Liver (tissue), 9 donors: ENCODE results near the gene PRPF6. TPM values are rescaled to one million over a fixed set of nuclear protein-coding genes. Genes with fewer than 3 reads are reported as not detected.

Source experiments
- DNase-seq: peaks from one replicate; pipeline ENCODE4 v3.0.0-alpha.2; 2017; ENCODE audit warnings: low spot score
- H3K27ac ChIP-seq, 2 donors: one replicate each; pipeline ENCODE4 v1.7.0; 2013; ENCODE audit warnings: inconsistent platforms in 2 of 2, low read length in 2 of 2, control low read depth in 1 of 2, low read depth in 1 of 2, mild to moderate bottlenecking in 1 of 2
- H3K27me3 ChIP-seq, 4 donors: one replicate each; pipeline versions ENCODE4 v1.6.1 to v1.7.0; 2013; ENCODE audit warnings: low read length in 3 of 4, inconsistent platforms in 1 of 4, mild to moderate bottlenecking in 1 of 4, moderate library complexity in 1 of 4; ENCODE audit not compliant: control insufficient read depth in 4 of 4, insufficient read depth in 4 of 4
- H3K36me3 ChIP-seq, 4 donors: one replicate each; pipeline versions ENCODE4 v1.6.1 to v1.7.0; 2013; ENCODE audit warnings: low read length in 3 of 4, mild to moderate bottlenecking in 3 of 4, low read depth in 1 of 4, moderate library complexity in 1 of 4; ENCODE audit not compliant: control insufficient read depth in 4 of 4, insufficient read depth in 3 of 4
- H3K4me1 ChIP-seq, 4 donors: one replicate each; pipeline versions ENCODE4 v1.6.1 to v1.7.0; 2013; ENCODE audit warnings: low read length in 3 of 4, mild to moderate bottlenecking in 3 of 4, moderate library complexity in 1 of 4; ENCODE audit not compliant: control insufficient read depth in 4 of 4, insufficient read depth in 4 of 4
- H3K4me3 ChIP-seq, 3 donors: one replicate each; pipeline versions ENCODE4 v1.6.1 to v1.7.0; 2013; ENCODE audit warnings: low read length in 3 of 3, control low read depth in 1 of 3, low read depth in 1 of 3, mild to moderate bottlenecking in 1 of 3
- H3K9ac ChIP-seq, 2 donors: one replicate each; pipeline ENCODE4 v1.7.0; 2013; ENCODE audit warnings: low read length in 2 of 2, mild to moderate bottlenecking in 2 of 2, moderate library complexity in 2 of 2, control low read depth in 1 of 2, low read depth in 1 of 2
- H3K9me3 ChIP-seq, 4 donors: one replicate each; pipeline versions ENCODE4 v1.6.1 to v1.7.0; 2013; ENCODE audit warnings: low read length in 3 of 4; ENCODE audit not compliant: control insufficient read depth in 4 of 4
- EGR1 ChIP-seq, 2 donors: IDR thresholded peaks; 2 replicates each; pipeline ENCODE4 v1.6.1; 2016 to 2018; ENCODE audit warnings: antibody characterized with exemption in 2 of 2, low read depth in 2 of 2
- FOXA1 ChIP-seq: IDR thresholded peaks from 2 replicates; pipeline ENCODE4 v1.6.1; 2016; ENCODE audit warnings: antibody characterized with exemption
- FOXA2 ChIP-seq: IDR thresholded peaks from 2 replicates; pipeline ENCODE4 v1.6.1; 2016; ENCODE audit warnings: antibody characterized with exemption
- NR2F2 ChIP-seq: IDR thresholded peaks from 2 replicates; pipeline ENCODE4 v1.6.1; 2016; ENCODE audit warnings: antibody characterized with exemption
- RAD21 ChIP-seq, 2 donors: IDR thresholded peaks; 2 replicates each; pipeline ENCODE4 v1.6.1; 2016; ENCODE audit warnings: antibody characterized with exemption in 2 of 2, mild to moderate bottlenecking in 2 of 2
- RXRA ChIP-seq, 2 donors: IDR thresholded peaks; 2 replicates each; pipeline ENCODE4 v1.6.1; 2017 to 2018; ENCODE audit warnings: antibody characterized with exemption in 2 of 2, mild to moderate bottlenecking in 1 of 2
- SP1 ChIP-seq: IDR thresholded peaks from 2 replicates; pipeline ENCODE4 v1.6.1; 2018; ENCODE audit warnings: antibody characterized with exemption, mild to moderate bottlenecking
- YY1 ChIP-seq: IDR thresholded peaks from 2 replicates; pipeline ENCODE4 v1.6.1; 2016; ENCODE audit warnings: antibody characterized with exemption, mild to moderate bottlenecking
- ZBTB33 ChIP-seq: IDR thresholded peaks from 2 replicates; pipeline ENCODE4 v1.6.1; 2016; ENCODE audit warnings: antibody characterized with exemption
- WGBS: extraction: QIAGEN DNeasy Blood & Tissue Kit; methylation state at CpG from one replicate; pipeline ENCODE4 v1.1.7; 2013; 5-methylcytosine and 5-hydroxymethylcytosine counted together
- polyA plus RNA-seq, 2 donors: library from polyadenylated mRNA; stranded (reverse) in 1 of 2; unstranded in 1 of 2; fragments of 200-250 nt in 1 of 2; fragments of >200 nt in 1 of 2; fragmentation: Nextera tagmentation in 1 of 2; extraction: Ambion mirVana in 1 of 2; gene quantifications; one replicate each; pipeline versions ENCODE4 v1.2.1 to v1.2.3, GENCODE V29; 2013 to 2015
- total RNA-seq, 2 donors: library from RNA; depleted of rRNA; stranded (reverse); fragments of >200 nt; gene quantifications; one replicate each; pipeline ENCODE4 v1.2.3, GENCODE V29; 2014
- TF ChIP-seq, protein P1 (sequence below): IDR thresholded peaks from 2 replicates; pipeline ENCODE4 v1.6.1; 2016; ENCODE audit warnings: antibody characterized with exemption
- TF ChIP-seq, protein P2 (sequence below): IDR thresholded peaks from 2 replicates; pipeline ENCODE4 v1.6.1; 2016; ENCODE audit warnings: antibody characterized with exemption
- donor health status: healthy.
- donor health status: healthy.
- donor health status: healthy.
- donor health status: healthy.
- donor health status: healthy.

PRPF6 gene
- total and polyA plus RNA-seq, 4 donors: 16.3 to 24.9 (median 23.1) TPM

GRCh38 chr20:64041040-64041780, 60.3 kb downstream of the PRPF6 start:
- H3K4me3 ChIP-seq: no peak overlapping the region
- H3K4me1 ChIP-seq: peaks cover 7 to 26% (median 11%) of the 10 kb centered on the region in 4 donors
- peaks cover 0 to 3% (median 2%) of the 10 kb centered on the region in 4 donors for H3K27me3 ChIP-seq
- H3K9ac ChIP-seq: no peak overlapping the region
- no peaks in the 10 kb centered on the region for H3K36me3 ChIP-seq
- no peak overlapping the region for H3K27ac ChIP-seq
- no peak for DNase-seq
- TF ChIP-seq YY1 (no peak), FOXA2 (no peak), EGR1 (IDR thresholded peaks at IDR 0.05; ENCODE audit: low read depth in 2 of 2) (no peak), RAD21 (IDR thresholded peaks at IDR 0.05) (no peak), ZBTB33 (no peak), FOXA1 (no peak), RXRA (IDR thresholded peaks at IDR 0.05) (no peak), SP1 (no peak)
- TF ChIP-seq, protein P1, sequence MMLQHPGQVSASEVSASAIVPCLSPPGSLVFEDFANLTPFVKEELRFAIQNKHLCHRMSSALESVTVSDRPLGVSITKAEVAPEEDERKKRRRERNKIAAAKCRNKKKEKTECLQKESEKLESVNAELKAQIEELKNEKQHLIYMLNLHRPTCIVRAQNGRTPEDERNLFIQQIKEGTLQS: no peak
- no peaks in the 10 kb centered on the region for H3K9me3 ChIP-seq
- WGBS: 67% methylated on average over 15 of the region's 15 CpGs

DNA sequence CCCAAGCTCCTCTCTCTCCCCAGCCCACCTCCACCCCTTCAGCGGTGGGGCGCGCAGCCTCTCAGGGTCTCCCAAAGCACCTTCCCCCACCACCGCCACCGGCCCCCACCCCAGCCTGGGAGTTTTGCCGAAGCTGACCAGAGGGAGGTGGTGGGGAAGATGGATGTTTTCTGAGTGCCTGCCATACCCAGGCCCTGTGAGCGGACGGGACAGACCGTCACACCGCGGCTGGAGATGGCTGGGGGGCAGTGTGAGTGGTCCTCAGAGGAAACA, 60.8 kb downstream of the PRPF6 start:
- Histone ChIP-seq H3K4me3 (no peak overlapping the region), H3K27me3 (peaks cover 0 to 3% (median 2%) of the 10 kb centered on the region in 4 donors), H3K36me3 (no peaks in the 10 kb centered on the region), H3K9me3 (no peaks in the 10 kb centered on the region), H3K27ac (no peak overlapping the region), H3K4me1 (peaks cover 7 to 26% (median 11%) of the 10 kb centered on the region in 4 donors), H3K9ac (no peak overlapping the region)
- no peak for DNase-seq
- TF ChIP-seq FOXA2: no peak
- no peak for TF ChIP-seq EGR1 (IDR thresholded peaks at IDR 0.05; ENCODE audit: low read depth in 2 of 2)
- no peak for TF ChIP-seq ZBTB33
- no peak for TF ChIP-seq RXRA (IDR thresholded peaks at IDR 0.05)
- no peak for TF ChIP-seq NR2F2
- 35% methylated on average over 11 of the region's 11 CpGs for WGBS

DNA sequence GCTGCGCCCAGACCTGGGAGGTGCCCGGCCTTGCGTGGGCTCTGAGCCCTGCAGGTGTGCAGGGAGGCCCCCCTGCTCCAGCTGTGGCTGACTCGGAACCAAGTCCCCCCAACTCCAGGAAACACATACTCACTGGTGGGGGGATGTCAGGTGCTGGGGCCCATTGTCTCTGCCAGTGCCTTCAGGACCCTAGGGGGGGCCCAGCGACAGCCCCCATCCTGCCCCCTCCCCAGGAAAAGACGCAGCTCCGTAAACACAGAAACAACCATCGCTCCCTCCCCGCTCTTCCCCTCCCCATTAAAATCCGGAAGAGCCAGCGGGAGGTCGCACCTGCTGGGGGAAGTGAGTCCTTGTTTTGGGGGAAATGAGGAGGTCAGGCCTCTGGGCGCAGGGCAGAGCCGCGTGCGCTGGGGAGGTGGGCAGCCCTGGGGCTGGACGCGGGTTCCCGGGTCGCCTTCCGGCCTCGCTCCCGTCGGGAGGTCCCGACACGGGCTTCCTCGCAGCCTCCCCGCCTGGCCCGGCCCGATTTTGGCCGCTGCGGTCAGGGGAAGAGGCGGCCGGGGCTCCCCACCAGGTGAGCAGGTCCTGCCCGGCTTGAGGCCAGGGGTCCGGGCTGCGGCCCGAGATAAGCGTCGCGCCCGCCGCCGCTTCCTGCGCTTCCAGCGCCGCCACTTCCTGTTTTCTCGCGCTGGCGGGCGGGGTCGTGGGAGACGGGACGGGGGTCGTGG, 61.3 kb downstream of the PRPF6 start:
- peaks cover 0 to 7% (median 2%) of the 10 kb centered on the region in 4 donors for H3K27me3 ChIP-seq
- no peak for DNase-seq

More for the DNA sequence above, 61.3 kb downstream of the PRPF6 start:
- H3K9ac ChIP-seq: no peak overlapping the region
- peak overlapping the region in 1 of 3 donors; percentile 48 for H3K4me3 ChIP-seq
- WGBS: 7% methylated on average over 55 of the region's 55 CpGs
- H3K4me1 ChIP-seq: peaks cover 7 to 26% (median 11%) of the 10 kb centered on the region in 4 donors
- TF ChIP-seq, protein P2, sequence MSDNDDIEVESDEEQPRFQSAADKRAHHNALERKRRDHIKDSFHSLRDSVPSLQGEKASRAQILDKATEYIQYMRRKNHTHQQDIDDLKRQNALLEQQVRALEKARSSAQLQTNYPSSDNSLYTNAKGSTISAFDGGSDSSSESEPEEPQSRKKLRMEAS: no peak
- peak; percentile 13 for TF ChIP-seq NR2F2
- peak overlapping the region in 1 of 2 donors; percentile 46 for H3K27ac ChIP-seq
- H3K9me3 ChIP-seq: no peaks in the 10 kb centered on the region
- no peaks in the 10 kb centered on the region for H3K36me3 ChIP-seq
